Lower lobe of right lung (tissue), 2 donors: ENCODE results near the gene FGF11. TPM values are rescaled to one million over a fixed set of nuclear protein-coding genes. Genes with fewer than 3 reads are reported as not detected.

Source experiments
- ATAC-seq, 2 donors: fragments of 200-7000 bp; cut with Tn5 transposase; one replicate each; pipeline ENCODE4 v1.9.1; 2020 to 2022; ENCODE audit warnings: mild to moderate bottlenecking in 2 of 2, moderate library complexity in 2 of 2
- DNase-seq: peaks from one replicate; pipeline ENCODE4 v3.0.0-alpha.2; 2020
- H3K27ac ChIP-seq: fragments of 200-600 bp; one replicate; pipeline ENCODE4 v1.8.0; 2022
- H3K27me3 ChIP-seq: fragments of 200-600 bp; one replicate; pipeline ENCODE4 v1.8.0; 2022; ENCODE audit warnings: low read depth
- H3K36me3 ChIP-seq: fragments of 200-600 bp; one replicate; pipeline ENCODE4 v1.8.0; 2022; ENCODE audit warnings: mild to moderate bottlenecking
- H3K4me1 ChIP-seq: fragments of 200-600 bp; one replicate; pipeline ENCODE4 v1.8.0; 2022
- H3K4me3 ChIP-seq: fragments of 200-600 bp; one replicate; pipeline ENCODE4 v1.8.0; 2022; ENCODE audit warnings: mild to moderate bottlenecking
- H3K9me3 ChIP-seq: fragments of 200-600 bp; one replicate; pipeline ENCODE4 v1.8.0; 2022
- intact Hi-C: fragments of 100-400 bp; cut with DNase I; formaldehyde crosslinking; loops from one replicate; pipeline ENCODE4 v1.11.0; 2022
- total RNA-seq: library from RNA; stranded (reverse); fragmentation: NEBNext Ultra II Directional; extraction: Animal tissue kit (Norgen Biotek cat#: 25700); gene quantifications from one replicate; pipeline ENCODE4 v1.2.1, GENCODE V29; 2021
- TF ChIP-seq, protein P1 (sequence below): fragments of 200-600 bp; IDR thresholded peaks from one replicate; pipeline ENCODE4 v1.8.0; 2022; ENCODE audit warnings: antibody characterized with exemption, mild to moderate bottlenecking
- donor health status: DM: no; HTN: yes; CAD: no; lungs with severe emphysema.

The FGF11 gene
- total RNA-seq, 1 donor from 2014 or later, result 1.2 TPM

DNA sequence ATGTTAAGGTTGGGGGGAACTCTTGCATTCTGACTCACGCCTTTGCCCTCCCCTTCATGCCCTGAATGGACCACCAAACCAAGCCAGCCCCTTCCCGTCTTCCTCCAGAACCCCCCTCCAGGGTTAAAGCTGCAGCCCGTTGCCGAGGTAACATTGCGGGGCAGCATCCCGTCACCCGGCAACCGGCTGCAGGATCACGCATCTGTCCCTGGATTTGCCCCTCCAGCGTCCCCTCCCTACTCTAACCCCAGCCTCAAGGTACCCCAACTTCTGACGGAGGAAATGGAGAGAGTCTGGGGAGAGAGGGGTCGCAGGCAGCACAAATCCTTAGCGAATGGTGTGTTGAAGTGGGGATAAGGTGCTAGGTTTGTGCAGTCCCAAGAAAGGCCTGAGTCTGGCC is 32.2 kb upstream of the FGF11 start:
- peaks cover 19% of the 10 kb centered on the region for H3K4me1 ChIP-seq
- intact Hi-C loops, result no loop called here
- H3K9me3 ChIP-seq, result no peaks in the 10 kb centered on the region
- DNase-seq (no peak), ATAC-seq (no peak)
- no peaks in the 10 kb centered on the region for H3K36me3 ChIP-seq
- TF ChIP-seq, protein P1, sequence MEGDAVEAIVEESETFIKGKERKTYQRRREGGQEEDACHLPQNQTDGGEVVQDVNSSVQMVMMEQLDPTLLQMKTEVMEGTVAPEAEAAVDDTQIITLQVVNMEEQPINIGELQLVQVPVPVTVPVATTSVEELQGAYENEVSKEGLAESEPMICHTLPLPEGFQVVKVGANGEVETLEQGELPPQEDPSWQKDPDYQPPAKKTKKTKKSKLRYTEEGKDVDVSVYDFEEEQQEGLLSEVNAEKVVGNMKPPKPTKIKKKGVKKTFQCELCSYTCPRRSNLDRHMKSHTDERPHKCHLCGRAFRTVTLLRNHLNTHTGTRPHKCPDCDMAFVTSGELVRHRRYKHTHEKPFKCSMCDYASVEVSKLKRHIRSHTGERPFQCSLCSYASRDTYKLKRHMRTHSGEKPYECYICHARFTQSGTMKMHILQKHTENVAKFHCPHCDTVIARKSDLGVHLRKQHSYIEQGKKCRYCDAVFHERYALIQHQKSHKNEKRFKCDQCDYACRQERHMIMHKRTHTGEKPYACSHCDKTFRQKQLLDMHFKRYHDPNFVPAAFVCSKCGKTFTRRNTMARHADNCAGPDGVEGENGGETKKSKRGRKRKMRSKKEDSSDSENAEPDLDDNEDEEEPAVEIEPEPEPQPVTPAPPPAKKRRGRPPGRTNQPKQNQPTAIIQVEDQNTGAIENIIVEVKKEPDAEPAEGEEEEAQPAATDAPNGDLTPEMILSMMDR, result no peak
- H3K27ac ChIP-seq, result no peak overlapping the region
- no peaks in the 10 kb centered on the region for H3K27me3 ChIP-seq
- no peak overlapping the region for H3K4me3 ChIP-seq

DNA sequence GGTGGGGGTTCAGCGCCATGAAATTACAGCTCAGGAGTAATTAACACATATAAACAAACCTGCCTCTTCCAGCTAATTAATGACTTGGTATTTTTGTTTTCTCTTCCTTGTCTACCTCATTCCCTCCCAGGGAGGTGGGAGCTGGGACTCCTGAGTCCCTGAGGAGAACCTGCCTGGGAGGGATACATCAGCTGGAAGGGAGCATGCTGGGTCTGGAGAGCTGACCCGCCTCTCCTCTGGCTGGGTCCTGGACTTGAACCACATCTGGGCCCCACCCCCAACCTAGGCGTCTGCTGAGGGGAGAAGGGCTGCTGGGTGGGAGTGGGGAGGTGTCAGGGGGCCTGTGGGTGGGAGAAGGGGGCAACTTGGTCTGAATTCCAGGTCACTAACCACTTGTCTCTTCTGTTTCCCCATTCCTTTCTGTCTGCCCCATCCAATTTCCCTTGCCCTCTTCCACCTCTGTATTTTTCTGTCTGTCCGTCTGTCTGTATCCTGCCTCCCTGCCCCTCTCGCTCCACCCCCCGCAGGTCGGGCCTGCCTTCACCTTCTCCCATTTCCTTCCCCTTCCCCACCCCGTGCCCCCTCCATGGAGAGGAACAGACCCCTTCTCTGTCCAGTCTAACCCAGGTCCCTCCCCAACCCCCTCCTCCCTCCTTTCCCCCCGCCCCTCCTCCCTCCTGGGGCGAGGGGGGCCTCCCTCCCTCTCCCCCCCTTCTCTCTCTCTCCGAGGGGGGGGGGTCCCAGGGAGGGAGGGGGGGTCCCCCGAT is 31.6 kb upstream of the FGF11 start, which contains the start of gene NLGN2:
Gene NLGN2, plus strand, starts transcription at position 361 of the 767 bp plus-strand sequence. CDS start 411 bp downstream, outside the sequence.
- TF ChIP-seq, protein P1, result no peak
- H3K27me3 ChIP-seq, result no peaks in the 10 kb centered on the region
- no peaks in the 10 kb centered on the region for H3K9me3 ChIP-seq
- no peak for DNase-seq
- H3K4me1 ChIP-seq, result peaks cover 13% of the 10 kb centered on the region
- intact Hi-C loops, result no loop called here
- ATAC-seq, result no peak
- no peaks in the 10 kb centered on the region for H3K36me3 ChIP-seq
- no peak within 1 kb of the TSS for H3K27ac ChIP-seq
- H3K4me3 ChIP-seq, result no peak within 1 kb of the TSS

DNA sequence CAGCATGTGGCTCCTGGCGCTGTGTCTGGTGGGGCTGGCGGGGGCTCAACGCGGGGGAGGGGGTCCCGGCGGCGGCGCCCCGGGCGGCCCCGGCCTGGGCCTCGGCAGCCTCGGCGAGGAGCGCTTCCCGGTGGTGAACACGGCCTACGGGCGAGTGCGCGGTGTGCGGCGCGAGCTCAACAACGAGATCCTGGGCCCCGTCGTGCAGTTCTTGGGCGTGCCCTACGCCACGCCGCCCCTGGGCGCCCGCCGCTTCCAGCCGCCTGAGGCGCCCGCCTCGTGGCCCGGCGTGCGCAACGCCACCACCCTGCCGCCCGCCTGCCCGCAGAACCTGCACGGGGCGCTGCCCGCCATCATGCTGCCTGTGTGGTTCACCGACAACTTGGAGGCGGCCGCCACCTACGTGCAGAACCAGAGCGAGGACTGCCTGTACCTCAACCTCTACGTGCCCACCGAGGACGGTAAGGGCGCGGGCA is 31.0 kb upstream of the FGF11 start:
- peaks cover 7% of the 10 kb centered on the region for H3K4me1 ChIP-seq
- H3K27me3 ChIP-seq, result no peaks in the 10 kb centered on the region
- no peaks in the 10 kb centered on the region for H3K36me3 ChIP-seq
- DNase-seq (no peak), ATAC-seq (no peak)
- intact Hi-C loops, result no loop called here
- no peaks in the 10 kb centered on the region for H3K9me3 ChIP-seq
- H3K4me3 ChIP-seq, result no peak overlapping the region
- no peak overlapping the region for H3K27ac ChIP-seq
- TF ChIP-seq, protein P1, result no peak

DNA sequence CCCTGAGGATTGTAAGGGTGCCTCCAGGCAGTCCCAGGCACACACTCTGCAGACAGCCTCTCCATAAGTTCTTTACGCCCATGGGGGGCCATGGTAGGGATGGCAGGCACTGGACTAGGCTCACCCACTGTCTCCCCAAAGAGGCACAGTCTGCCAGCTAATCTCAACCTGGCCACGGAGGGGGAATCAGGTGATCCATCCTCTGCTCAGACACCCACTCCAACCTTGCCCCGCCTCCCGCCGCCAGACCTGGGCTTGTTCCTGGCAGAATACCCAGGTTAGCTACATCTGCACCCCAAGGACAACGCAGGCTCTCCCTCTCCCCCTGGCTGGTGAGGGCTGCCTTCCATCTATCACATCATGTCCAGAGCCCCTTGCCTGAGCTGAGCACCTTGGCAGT is 30.4 kb upstream of the FGF11 start:
- intact Hi-C loops, result no loop called here
- H3K4me1 ChIP-seq, result peaks cover 6% of the 10 kb centered on the region
- no peak for DNase-seq
- TF ChIP-seq, protein P1, result no peak
- no peaks in the 10 kb centered on the region for H3K36me3 ChIP-seq
- no peaks in the 10 kb centered on the region for H3K9me3 ChIP-seq
- H3K4me3 ChIP-seq, result no peak overlapping the region
- H3K27me3 ChIP-seq, result no peaks in the 10 kb centered on the region
- ATAC-seq, result no peak
- H3K27ac ChIP-seq, result no peak overlapping the region

DNA sequence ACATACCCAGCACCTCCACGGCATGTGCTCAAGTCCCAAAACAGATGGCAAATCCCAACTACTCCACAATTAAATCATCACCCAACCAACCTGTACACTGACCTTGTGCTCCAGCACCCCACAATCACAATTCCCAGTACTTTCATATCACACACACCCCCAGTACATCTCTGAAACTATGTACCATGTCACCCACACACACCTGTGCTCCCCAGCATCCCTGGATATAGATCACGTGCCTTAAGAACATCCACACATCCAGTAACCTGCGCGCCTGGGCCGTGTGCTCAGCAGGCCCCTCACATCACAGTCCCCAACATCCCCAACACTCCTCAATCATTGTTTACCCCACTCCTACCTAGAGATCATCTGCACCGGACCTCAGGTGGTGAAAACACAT is 29.6 kb upstream of the FGF11 start:
- no peaks in the 10 kb centered on the region for H3K27me3 ChIP-seq
- no peaks in the 10 kb centered on the region for H3K36me3 ChIP-seq
- ATAC-seq, result no peak
- intact Hi-C loops, result no loop called here
- H3K27ac ChIP-seq, result no peak overlapping the region
- TF ChIP-seq, protein P1, result no peak
- peaks cover 6% of the 10 kb centered on the region for H3K4me1 ChIP-seq
- no peak for DNase-seq
- no peak overlapping the region for H3K4me3 ChIP-seq
- H3K9me3 ChIP-seq, result no peaks in the 10 kb centered on the region
